MM.1S (cell line): ENCODE results near the gene ADRB1.

ENCODE experiments used
- DNase-seq: peaks from one replicate; pipeline ENCODE4 v3.0.0-alpha.2; 2015
- H2AFZ ChIP-seq: fragments of 300-600 bp; sonication (generic); 2 replicates; pipeline ENCODE4 v1.6.0; 2016; ENCODE audit warnings: antibody characterized with exemption, low read length
- H3F3A ChIP-seq: fragments of 300-600 bp; sonication (generic); 2 replicates; pipeline ENCODE4 v1.6.1; 2016; ENCODE audit warnings: mild to moderate bottlenecking, antibody characterized with exemption, low read length, moderate library complexity, mixed read lengths; ENCODE audit not compliant: insufficient read depth
- H3K27ac ChIP-seq: fragments of 300-600 bp; sonication (generic); 2 replicates; pipeline ENCODE4 v1.5.1; 2016; ENCODE audit warnings: mild to moderate bottlenecking, low read length
- H3K27me3 ChIP-seq: fragments of 300-600 bp; sonication (generic); replicated peaks from 2 replicates; pipeline ENCODE4 v1.6.0; 2016; ENCODE audit warnings: low read length; ENCODE audit not compliant: insufficient read depth
- H3K36me3 ChIP-seq: fragments of 300-600 bp; sonication (generic); replicated peaks from 2 replicates; pipeline ENCODE4 v1.6.1; 2016; ENCODE audit warnings: mild to moderate bottlenecking, low read length, mixed read lengths; ENCODE audit not compliant: insufficient read depth
- H3K4me1 ChIP-seq: fragments of 300-600 bp; sonication (generic); 2 replicates; pipeline ENCODE4 v1.6.1; 2016; ENCODE audit warnings: low read length, mixed read lengths
- H3K4me2 ChIP-seq: fragments of 300-600 bp; sonication (generic); 2 replicates; pipeline ENCODE4 v1.6.0; 2016; ENCODE audit warnings: low read depth, low read length
- H3K4me3 ChIP-seq: fragments of 300-600 bp; sonication (generic); 2 replicates; pipeline ENCODE4 v1.5.1; 2016; ENCODE audit warnings: low read length, mixed read lengths
- H3K79me2 ChIP-seq: fragments of 300-600 bp; sonication (generic); 2 replicates; pipeline ENCODE4 v1.6.1; 2016; ENCODE audit warnings: mixed run types, low read length, mixed read lengths
- H3K9ac ChIP-seq: fragments of 300-600 bp; sonication (generic); 2 replicates; pipeline ENCODE4 v1.6.1; 2016; ENCODE audit warnings: low read length, mixed read lengths
- H3K9me2 ChIP-seq: fragments of 300-600 bp; sonication (generic); replicated peaks from 2 replicates; pipeline ENCODE4 v1.6.1; 2016; ENCODE audit warnings: mild to moderate bottlenecking, low read length, mixed read lengths; ENCODE audit not compliant: insufficient read depth
- H3K9me3 ChIP-seq: fragments of 300-600 bp; sonication (generic); replicated peaks from 2 replicates; pipeline ENCODE4 v1.6.1; 2016; ENCODE audit warnings: mild to moderate bottlenecking, low read length, mixed read lengths; ENCODE audit not compliant: insufficient read depth
- H4K20me1 ChIP-seq: fragments of 300-600 bp; sonication (generic); 2 replicates; pipeline ENCODE4 v1.6.1; 2016; ENCODE audit warnings: mild to moderate bottlenecking, low read length, moderate library complexity, mixed read lengths; ENCODE audit not compliant: insufficient read depth
- CTCF ChIP-seq: fragments of 300-600 bp; sonication (generic); IDR thresholded peaks from 2 replicates; pipeline ENCODE4 v1.5.1; 2016; ENCODE audit warnings: antibody characterized with exemption, low read length, mixed read lengths
- EZH2 ChIP-seq: fragments of 300-600 bp; sonication (generic); optimal IDR thresholded peaks from 2 replicates; pipeline ENCODE3; 2017; ENCODE audit warnings: low read depth, mild to moderate bottlenecking, antibody characterized with exemption, low read length, mixed read lengths
- EZH2phosphoT487 ChIP-seq: fragments of 300-600 bp; sonication (generic); IDR thresholded peaks from 2 replicates; pipeline ENCODE4 v1.6.1; 2018; ENCODE audit warnings: antibody characterized with exemption, low read length

ADRB1 gene

GRCh38 chr10:114094795-114095194 lies 51.1 kb downstream of the ADRB1 start:
- Histone ChIP-seq H3K9me2 (no peaks in the 10 kb centered on the region), H3K27me3 (no peaks in the 10 kb centered on the region), H3F3A (peaks cover 13% of the 10 kb centered on the region; the same call in 1 of the 2 replicates), H4K20me1 (no peaks in the 10 kb centered on the region), H3K9ac (no peak overlapping the region), H3K27ac (no peak overlapping the region), H3K4me1 (peaks cover 39% of the 10 kb centered on the region), H3K4me3 (no peak overlapping the region), H3K36me3 (no peaks in the 10 kb centered on the region), H3K79me2 (no peaks in the 10 kb centered on the region), H3K4me2 (no peak overlapping the region), H2AFZ (no peak overlapping the region), H3K9me3 (no peaks in the 10 kb centered on the region)
- no peak for TF ChIP-seq CTCF
- no peak for TF ChIP-seq EZH2phosphoT487
- TF ChIP-seq EZH2, result no peak
- DNase-seq, result no peak

DNA sequence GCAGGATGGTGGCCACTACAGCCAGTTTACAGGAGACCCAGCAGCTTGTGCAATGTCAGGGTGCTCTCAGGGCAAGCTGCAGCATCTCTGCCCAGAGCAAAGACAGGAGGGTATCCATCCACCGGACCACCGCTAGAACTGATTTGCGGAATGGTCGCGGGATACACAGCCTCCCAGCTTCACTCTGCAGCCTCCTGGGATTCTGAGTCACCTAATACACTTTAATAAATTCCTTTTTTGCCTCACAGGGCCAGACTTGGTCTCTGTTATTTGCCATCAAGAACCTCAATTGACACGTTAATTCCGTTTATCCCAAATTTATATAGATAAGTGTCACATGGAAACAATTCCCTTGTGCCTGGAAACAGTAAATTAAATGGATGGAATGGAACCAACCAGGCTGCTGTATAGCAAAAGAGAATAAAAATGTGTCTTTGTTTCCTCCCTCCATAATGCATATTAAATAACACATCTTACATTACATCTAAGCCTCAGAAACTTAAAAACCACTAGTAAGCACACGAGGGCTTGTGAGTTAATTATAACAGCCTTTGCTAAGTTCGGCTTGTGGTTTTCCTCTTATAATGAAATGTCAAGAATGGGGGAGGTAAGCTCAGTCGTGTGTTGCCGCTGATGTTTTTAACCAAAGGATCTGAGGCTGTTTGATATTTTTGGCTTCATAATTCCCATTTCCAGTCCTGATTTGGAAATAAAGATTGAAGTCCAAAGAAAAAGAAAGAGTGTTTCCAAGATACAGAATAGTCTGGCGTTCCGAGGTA lies 52.1 kb downstream of the ADRB1 start:
- TF ChIP-seq EZH2phosphoT487, result no peak
- TF ChIP-seq EZH2, result no peak
- TF ChIP-seq CTCF, result no peak
- Histone ChIP-seq H4K20me1 (no peaks in the 10 kb centered on the region), H3K9me3 (no peaks in the 10 kb centered on the region), H3K79me2 (no peaks in the 10 kb centered on the region), H3K4me1 (peaks cover 39% of the 10 kb centered on the region), H3K4me2 (peak overlapping the region; percentile 74), H2AFZ (peak overlapping the region; percentile 15), H3F3A (peaks cover 13% of the 10 kb centered on the region; the same call in 1 of the 2 replicates), H3K4me3 (peak overlapping the region; percentile 29), H3K27ac (peak overlapping the region; percentile 53; the same call in 1 of the 2 replicates), H3K36me3 (no peaks in the 10 kb centered on the region), H3K9me2 (no peaks in the 10 kb centered on the region), H3K27me3 (no peaks in the 10 kb centered on the region), H3K9ac (no peak overlapping the region)
- peak; percentile 90 for DNase-seq
